OCI-LY1 (cell line): ENCODE results near the gene ABO.
"Not testable (repeated sequence)": the region's sequence is repeated elsewhere in the genome, so short reads cannot be mapped to it uniquely, and the experiment has no call there.

Source experiments
- H2AFZ ChIP-seq: fragments of 200-600 bp; sonication (generic), shearing (Covaris generic); 2 replicates; pipeline ENCODE4 v1.6.0; 2014; ENCODE audit warnings: antibody characterized with exemption, mild to moderate bottlenecking, low read length
- H3F3A ChIP-seq: fragments of 200-600 bp; sonication (generic), shearing (Covaris generic); 2 replicates; pipeline ENCODE4 v1.6.0; 2014; ENCODE audit warnings: mild to moderate bottlenecking, antibody characterized with exemption, low read length, moderate library complexity; ENCODE audit not compliant: insufficient read depth
- H3K27ac ChIP-seq: fragments of 200-600 bp; sonication (generic); 2 replicates; pipeline ENCODE4 v1.5.1; 2014; ENCODE audit warnings: low read length, mixed run types, mild to moderate bottlenecking, low read depth; ENCODE audit not compliant: poor library complexity, severe bottlenecking
- H3K27me3 ChIP-seq: fragments of 200-600 bp; sonication (generic); 2 replicates; pipeline ENCODE4 v1.6.0; 2014; ENCODE audit warnings: antibody characterized with exemption, mild to moderate bottlenecking, low read length, moderate library complexity; ENCODE audit not compliant: insufficient read depth
- H3K36me3 ChIP-seq: fragments of 200-600 bp; sonication (generic); 2 replicates; pipeline ENCODE4 v1.6.1; 2014; ENCODE audit warnings: mild to moderate bottlenecking, antibody characterized with exemption, low read length, moderate library complexity, mixed read lengths; ENCODE audit not compliant: insufficient read depth
- H3K4me1 ChIP-seq: fragments of 200-600 bp; sonication (generic); 2 replicates; pipeline ENCODE4 v1.5.1; 2014; ENCODE audit warnings: mild to moderate bottlenecking, low read length, moderate library complexity; ENCODE audit not compliant: insufficient read depth, severe bottlenecking
- H3K4me2 ChIP-seq: fragments of 200-600 bp; sonication (generic), shearing (Covaris generic); 2 replicates; pipeline ENCODE4 v1.6.1; 2014; ENCODE audit warnings: low read length
- H3K4me3 ChIP-seq: fragments of 200-600 bp; sonication (generic); 2 replicates; pipeline ENCODE4 v1.5.1; 2014; ENCODE audit warnings: low read length, low read depth, mild to moderate bottlenecking, mixed read lengths; ENCODE audit not compliant: poor library complexity, severe bottlenecking
- H3K79me2 ChIP-seq: fragments of 200-600 bp; shearing (Covaris generic); 2 replicates; pipeline ENCODE4 v1.6.1; 2016; ENCODE audit warnings: mixed run types, low read length, mixed read lengths; ENCODE audit not compliant: insufficient read depth
- H3K9ac ChIP-seq: fragments of 200-600 bp; sonication (generic), shearing (Covaris generic); 2 replicates; pipeline ENCODE4 v1.6.1; 2014; ENCODE audit warnings: mild to moderate bottlenecking, low read length, mixed read lengths
- H3K9me2 ChIP-seq: fragments of 200-600 bp; sonication (generic), shearing (Covaris generic); 2 replicates; pipeline ENCODE4 v1.6.1; 2014; ENCODE audit warnings: low read depth, mild to moderate bottlenecking, low read length, mixed read lengths
- H3K9me3 ChIP-seq: fragments of 200-600 bp; shearing (Covaris generic); 2 replicates; pipeline ENCODE4 v1.6.1; 2014; ENCODE audit warnings: low read length, mixed read lengths
- H4K20me1 ChIP-seq: fragments of 200-600 bp; sonication (generic), shearing (Covaris generic); 2 replicates; pipeline ENCODE4 v1.6.0; 2016; ENCODE audit warnings: mild to moderate bottlenecking, low read length; ENCODE audit not compliant: insufficient read depth
- CTCF ChIP-seq: fragments of 200-600 bp; sonication (generic), shearing (Covaris generic); IDR thresholded peaks from 2 replicates; pipeline ENCODE4 v1.5.1; 2017; ENCODE audit warnings: mild to moderate bottlenecking, antibody characterized with exemption, low read length, moderate library complexity, mixed read lengths
- EZH2 ChIP-seq: fragments of 200-600 bp; sonication (generic), shearing (Covaris generic); IDR thresholded peaks from 2 replicates; pipeline ENCODE4 v1.8.0; 2017; ENCODE audit warnings: borderline replicate concordance, mixed run types, mild to moderate bottlenecking, antibody characterized with exemption, low read length, moderate library complexity, mixed read lengths

The ABO gene

GRCh38 chr9:133304158-133304470 lies 29.1 kb upstream of the ABO start:
- H4K20me1 ChIP-seq, result no peaks in the 10 kb centered on the region
- TF ChIP-seq CTCF, result no peak
- no peak for TF ChIP-seq EZH2

GRCh38 chr9:133303266-133304157 lies 28.5 kb upstream of the ABO start:
- no peak overlapping the region for H3K4me3 ChIP-seq
- H3K27ac ChIP-seq, result no peak overlapping the region
- no peaks in the 10 kb centered on the region for H3K9me3 ChIP-seq
- no peaks in the 10 kb centered on the region for H3K79me2 ChIP-seq
- no peaks in the 10 kb centered on the region for H3F3A ChIP-seq
- TF ChIP-seq EZH2 (no peak), CTCF (no peak)
- no peak overlapping the region for H3K4me2 ChIP-seq
- no peak overlapping the region for H2AFZ ChIP-seq
- no peaks in the 10 kb centered on the region for H3K4me1 ChIP-seq
- H3K27me3 ChIP-seq, result peaks cover 9% of the 10 kb centered on the region; the same call in 1 of the 2 replicates
- no peaks in the 10 kb centered on the region for H3K36me3 ChIP-seq
- H3K9me2 ChIP-seq, result no peaks in the 10 kb centered on the region
- no peak overlapping the region for H3K9ac ChIP-seq
- no peaks in the 10 kb centered on the region for H4K20me1 ChIP-seq

More at GRCh38 chr9:133304158-133304470, 29.1 kb upstream of the ABO start:
- H3K9me2 ChIP-seq, result no peaks in the 10 kb centered on the region
- H3K79me2 ChIP-seq, result no peaks in the 10 kb centered on the region
- no peaks in the 10 kb centered on the region for H3K4me1 ChIP-seq
- H3F3A ChIP-seq, result no peaks in the 10 kb centered on the region
- H3K9me3 ChIP-seq, result no peaks in the 10 kb centered on the region
- H3K4me3 ChIP-seq, result no peak overlapping the region
- no peak overlapping the region for H3K9ac ChIP-seq
- H3K4me2 ChIP-seq, result no peak overlapping the region
- H2AFZ ChIP-seq, result no peak overlapping the region
- no peaks in the 10 kb centered on the region for H3K36me3 ChIP-seq
- no peak overlapping the region for H3K27ac ChIP-seq
- H3K27me3 ChIP-seq, result peaks cover 9% of the 10 kb centered on the region; the same call in 1 of the 2 replicates

- no peak overlapping the region for H3K9ac ChIP-seq
- H3F3A ChIP-seq, result no peaks in the 10 kb centered on the region
- H2AFZ ChIP-seq, result no peak overlapping the region
- TF ChIP-seq CTCF (no peak), EZH2 (no peak)
- H3K36me3 ChIP-seq, result no peaks in the 10 kb centered on the region
- H3K27me3 ChIP-seq, result peaks cover 9% of the 10 kb centered on the region; the same call in 1 of the 2 replicates
- no peaks in the 10 kb centered on the region for H3K9me3 ChIP-seq
- no peaks in the 10 kb centered on the region for H3K79me2 ChIP-seq
- H4K20me1 ChIP-seq, result no peaks in the 10 kb centered on the region
- no peak overlapping the region for H3K4me3 ChIP-seq
- H3K4me1 ChIP-seq, result no peaks in the 10 kb centered on the region
- H3K9me2 ChIP-seq, result no peaks in the 10 kb centered on the region
- H3K4me2 ChIP-seq, result no peak overlapping the region
- no peak overlapping the region for H3K27ac ChIP-seq
These were observed 26.5 kb upstream of the ABO start for GRCh38 chr9:133301253-133302230.

GRCh38 chr9:133299996-133300395 lies 25.0 kb upstream of the ABO start:
- not testable (repeated sequence) for H3K9ac ChIP-seq

More at GRCh38 chr9:133299996-133300395, 25.0 kb upstream of the ABO start:
- H3K27me3 ChIP-seq, H3K9me2 ChIP-seq, H4K20me1 ChIP-seq, H2AFZ ChIP-seq, H3K79me2 ChIP-seq, H3K4me3 ChIP-seq, H3K9me3 ChIP-seq, H3K27ac ChIP-seq, H3K36me3 ChIP-seq, H3K4me2 ChIP-seq, H3K4me1 ChIP-seq, H3F3A ChIP-seq: not testable (repeated sequence)
